Liver (tissue), 3 donors: ENCODE measurements around the gene UBL4B.

Experiments used
- ATF3 ChIP-seq: IDR thresholded peaks from 2 replicates; pipeline ENCODE4 v1.6.1; 2016; ENCODE audit warnings: antibody characterized with exemption
- GABPA ChIP-seq, 2 donors: IDR thresholded peaks in 1 of 2; conservative IDR thresholded peaks in 1 of 2; 2 replicates each; pipeline ENCODE4 v1.6.1; 2016; ENCODE audit warnings: antibody characterized with exemption in 2 of 2, mild to moderate bottlenecking in 1 of 2, moderate library complexity in 1 of 2
- MAX ChIP-seq: IDR thresholded peaks from 2 replicates; pipeline ENCODE4 v1.6.1; 2016; ENCODE audit warnings: antibody characterized with exemption
- TAF1 ChIP-seq: conservative IDR thresholded peaks from 2 replicates; pipeline ENCODE4 v1.6.1; 2016; ENCODE audit warnings: antibody characterized with exemption, mild to moderate bottlenecking
- TF ChIP-seq, protein P1 (sequence below): fragments of 150-350 bp; IDR thresholded peaks from 2 replicates; pipeline ENCODE4 v1.5.1; 2017; ENCODE audit warnings: improper control_type of control experiment, low read depth, low read length; ENCODE audit not compliant: missing input control
- donor health status: healthy.
- donor health status: healthy.

DNA sequence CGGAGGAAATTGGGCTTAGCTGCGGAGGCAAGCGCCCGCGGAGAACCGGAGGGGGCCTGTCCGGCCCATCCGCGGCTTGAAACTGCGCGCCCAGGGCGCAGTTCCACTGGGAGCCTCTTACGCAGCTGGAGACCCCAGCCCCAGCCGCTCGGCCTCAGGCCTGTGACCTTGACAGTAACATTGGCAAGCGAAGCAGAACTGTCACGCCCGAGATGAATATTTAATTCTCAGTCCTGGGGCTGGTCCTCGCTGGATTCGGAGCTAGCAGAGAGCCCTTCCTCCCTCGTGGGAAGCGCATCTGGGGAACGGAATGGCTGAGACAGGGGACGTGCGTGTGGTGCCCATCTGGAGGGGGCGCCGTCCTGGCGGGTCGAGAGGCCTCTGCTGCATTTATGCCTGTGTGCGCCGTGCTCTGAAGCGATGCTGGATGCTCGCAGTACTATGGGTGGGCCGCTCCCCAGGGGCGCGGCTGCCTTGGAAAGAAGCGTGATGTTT lies 39.0 kb downstream of the UBL4B start:
- TF ChIP-seq, protein P1, sequence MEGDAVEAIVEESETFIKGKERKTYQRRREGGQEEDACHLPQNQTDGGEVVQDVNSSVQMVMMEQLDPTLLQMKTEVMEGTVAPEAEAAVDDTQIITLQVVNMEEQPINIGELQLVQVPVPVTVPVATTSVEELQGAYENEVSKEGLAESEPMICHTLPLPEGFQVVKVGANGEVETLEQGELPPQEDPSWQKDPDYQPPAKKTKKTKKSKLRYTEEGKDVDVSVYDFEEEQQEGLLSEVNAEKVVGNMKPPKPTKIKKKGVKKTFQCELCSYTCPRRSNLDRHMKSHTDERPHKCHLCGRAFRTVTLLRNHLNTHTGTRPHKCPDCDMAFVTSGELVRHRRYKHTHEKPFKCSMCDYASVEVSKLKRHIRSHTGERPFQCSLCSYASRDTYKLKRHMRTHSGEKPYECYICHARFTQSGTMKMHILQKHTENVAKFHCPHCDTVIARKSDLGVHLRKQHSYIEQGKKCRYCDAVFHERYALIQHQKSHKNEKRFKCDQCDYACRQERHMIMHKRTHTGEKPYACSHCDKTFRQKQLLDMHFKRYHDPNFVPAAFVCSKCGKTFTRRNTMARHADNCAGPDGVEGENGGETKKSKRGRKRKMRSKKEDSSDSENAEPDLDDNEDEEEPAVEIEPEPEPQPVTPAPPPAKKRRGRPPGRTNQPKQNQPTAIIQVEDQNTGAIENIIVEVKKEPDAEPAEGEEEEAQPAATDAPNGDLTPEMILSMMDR: no peak
- no peak for TF ChIP-seq GABPA (IDR thresholded peaks at IDR 0.05 in 1 of 2, conservative IDR thresholded peaks at IDR 0.05 in 1 of 2)
- TF ChIP-seq ATF3: no peak
- TF ChIP-seq TAF1: no peak
- no peak for TF ChIP-seq MAX
